CD4-positive, alpha-beta T cell treated with Interferon alpha-2 for 1 hour (primary cell): Measurements from ENCODE around the gene SMURF2.

Experiments used
- DNase-seq, 2 donors: peaks; one replicate each; pipeline ENCODE4 v3.0.0-alpha.2; 2020 to 2022

Gene SMURF2

GRCh38 chr17:64499805-64500486 lies 162.2 kb downstream of the SMURF2 start:
- peak in 1 of 2 donors; percentile 30 for DNase-seq

DNA sequence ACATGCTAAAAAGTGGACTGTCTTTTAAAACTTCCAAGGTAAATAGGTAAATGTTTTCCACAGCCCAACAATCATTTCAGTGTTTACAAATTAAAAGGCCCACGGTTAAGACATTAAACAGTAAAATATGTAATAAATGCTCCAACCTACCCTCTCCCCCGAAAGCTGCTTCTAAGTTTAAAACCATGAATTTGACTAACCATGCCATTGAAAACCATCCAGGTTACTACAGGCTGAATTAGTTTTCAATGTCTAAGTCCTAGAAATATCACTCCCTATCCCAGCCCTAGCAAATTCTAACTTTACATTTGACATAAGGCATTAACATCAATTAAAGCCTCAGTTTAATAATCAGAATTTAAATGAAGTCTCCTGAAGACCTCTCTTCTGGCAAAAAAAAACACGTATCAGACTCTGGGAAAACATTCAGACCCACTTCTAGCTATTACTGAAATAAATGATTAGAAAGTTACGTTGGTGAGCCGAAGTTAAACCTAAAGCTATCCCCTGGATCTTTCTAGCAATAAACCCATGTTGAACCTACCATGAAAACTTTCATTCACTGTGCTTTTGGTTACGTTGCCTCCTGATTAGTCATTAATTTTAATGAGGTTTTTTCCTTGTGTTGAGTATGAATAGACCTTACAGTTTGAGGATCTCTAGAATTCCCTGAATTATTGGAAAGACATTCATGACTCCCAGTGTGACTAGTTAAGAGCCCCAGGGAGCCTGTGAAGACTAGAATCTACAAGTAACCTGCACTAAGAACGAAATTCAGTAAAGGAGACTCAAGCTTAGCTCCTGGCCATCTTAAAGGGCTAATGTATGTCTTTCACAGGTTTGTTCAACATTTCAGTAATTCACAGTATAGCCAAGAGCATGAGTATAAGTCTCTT lies 163.6 kb downstream of the SMURF2 start:
- DNase-seq = peak in 1 of 2 donors; percentile 30

DNA sequence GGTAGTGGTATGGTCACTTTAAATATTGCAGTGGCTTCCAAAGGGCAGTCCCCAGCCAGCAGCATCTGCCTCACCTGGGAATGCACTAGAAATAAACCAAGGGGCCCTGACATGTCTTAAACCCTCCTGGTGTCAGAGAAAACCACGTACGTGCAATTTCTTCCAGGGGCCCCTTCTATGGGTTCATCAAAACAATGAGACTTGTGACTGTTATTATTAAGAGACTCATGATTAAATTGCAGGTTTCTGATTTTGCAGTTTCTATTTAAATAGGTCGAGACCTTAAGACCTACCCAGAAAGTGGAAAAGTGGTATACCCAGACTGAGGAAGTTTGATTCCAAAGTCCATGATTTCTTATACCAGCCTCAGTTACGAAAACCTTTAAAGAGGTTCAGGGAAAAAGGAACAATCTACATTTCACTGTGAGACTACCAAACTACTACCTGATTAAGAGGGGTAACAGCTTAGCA lies 164.5 kb downstream of the SMURF2 start:
- no peak for DNase-seq

GRCh38 chr17:64496786-64497564 lies 165.1 kb downstream of the SMURF2 start, which contains the start of gene POLG2:
Gene POLG2, minus strand, starts transcription at chr17:64497054. Its CDS starts 86 bp downstream, at chr17:64496968.
- peak; percentile 95 to 96 for DNase-seq

DNA sequence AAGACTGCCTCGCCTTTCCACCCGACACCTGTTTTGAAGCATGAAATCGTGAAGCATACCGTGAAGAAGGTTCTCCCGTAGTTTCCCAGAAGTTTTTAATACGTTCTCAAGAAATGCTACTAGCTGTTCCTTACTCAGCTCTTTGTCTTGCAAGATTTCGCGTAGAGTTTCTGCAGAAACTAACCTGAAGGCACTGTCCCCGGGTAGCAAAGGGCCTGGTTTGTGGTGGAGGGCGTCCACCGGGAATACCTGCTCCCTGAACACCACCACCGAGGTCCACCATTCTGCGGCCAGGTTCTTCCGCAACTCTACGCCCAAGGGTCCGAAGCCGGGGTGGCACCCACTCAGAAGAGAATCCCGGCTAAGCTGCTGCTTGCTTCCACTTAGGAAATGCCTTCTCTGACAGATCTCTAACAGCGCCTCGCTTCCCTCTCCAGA lies 165.7 kb downstream of the SMURF2 start:
- DNase-seq = no peak
